Breast epithelium (tissue), 3 donors: ENCODE results near the gene DIS3L.

ENCODE experiments used
- CTCF ChIP-seq, 3 donors: fragments of 450-650 bp; IDR thresholded peaks; one replicate each; pipeline ENCODE4 v1.5.1; 2016 to 2017; ENCODE audit warnings: antibody characterized with exemption in 3 of 3, mild to moderate bottlenecking in 3 of 3, moderate library complexity in 3 of 3
- POLR2A ChIP-seq: fragments of 450-650 bp; IDR thresholded peaks from one replicate; pipeline ENCODE4 v1.6.1; 2016; ENCODE audit warnings: antibody characterized with exemption, mild to moderate bottlenecking, moderate library complexity

GRCh38 chr15:66276546-66276945 lies 16.8 kb upstream of the DIS3L start:
- TF ChIP-seq CTCF (IDR thresholded peaks at IDR 0.05) (no peak), POLR2A (no peak)
